Uterus (tissue), 2 donors: ENCODE results near the gene CELSR3.

Experiments used
- POLR2A ChIP-seq, 2 donors: fragments of 450-650 bp; IDR thresholded peaks; one replicate each; pipeline ENCODE4 v1.6.1; 2016; ENCODE audit warnings: antibody characterized with exemption in 2 of 2, mild to moderate bottlenecking in 1 of 2, moderate library complexity in 1 of 2
- TF ChIP-seq, protein P1 (sequence below), 4 experiments: fragments of 200-600 bp in 2 of 4; fragments of 450-650 bp in 2 of 4; sonication (generic) in 2 of 4; IDR thresholded peaks; one replicate each; pipeline ENCODE4 v1.5.1; 2016 to 2019; ENCODE audit warnings: antibody characterized with exemption in 4 of 4, mild to moderate bottlenecking in 2 of 4, moderate library complexity in 1 of 4

DNA sequence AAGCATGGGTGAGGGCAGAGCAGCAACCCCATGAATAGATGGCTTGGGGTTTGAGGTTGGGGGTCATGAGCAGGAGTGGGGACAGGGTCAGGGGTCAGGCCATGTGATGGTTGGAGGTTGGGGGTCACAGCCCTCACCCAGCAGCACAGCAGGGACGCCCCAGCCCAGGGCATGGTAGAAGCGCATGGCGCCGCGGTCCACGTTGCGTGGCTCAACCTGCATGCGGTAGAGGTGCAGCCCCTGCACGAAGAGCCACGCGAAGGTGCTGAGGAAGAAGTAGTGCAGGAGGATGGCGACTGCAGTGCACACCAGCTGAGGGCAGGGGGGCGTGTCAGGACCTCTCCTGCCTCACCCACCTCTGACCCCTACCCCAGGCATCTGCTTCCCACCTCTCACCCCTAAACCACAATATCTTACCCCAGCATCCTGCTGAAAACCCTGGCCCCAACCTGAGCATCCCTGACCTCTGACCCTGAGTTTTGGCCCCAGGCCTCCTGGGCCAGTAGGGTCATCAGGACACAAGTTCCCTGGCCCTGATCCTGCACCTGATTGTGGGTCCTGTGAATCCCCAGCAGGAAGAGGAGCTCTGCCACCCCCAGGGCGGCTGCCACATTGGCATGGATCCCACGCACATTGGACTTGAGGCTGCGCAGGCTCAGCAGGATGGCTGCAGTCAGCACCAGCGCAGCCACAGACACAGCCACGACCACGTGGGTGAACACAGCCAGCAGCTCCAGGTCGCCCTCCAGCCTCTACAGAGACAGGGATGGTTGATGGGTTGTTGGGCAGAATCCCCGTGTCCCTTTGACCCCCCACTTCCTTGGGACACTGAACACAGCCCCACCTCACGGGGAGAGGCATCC, 17.6 kb downstream of the CELSR3 start:
- TF ChIP-seq, protein P1, sequence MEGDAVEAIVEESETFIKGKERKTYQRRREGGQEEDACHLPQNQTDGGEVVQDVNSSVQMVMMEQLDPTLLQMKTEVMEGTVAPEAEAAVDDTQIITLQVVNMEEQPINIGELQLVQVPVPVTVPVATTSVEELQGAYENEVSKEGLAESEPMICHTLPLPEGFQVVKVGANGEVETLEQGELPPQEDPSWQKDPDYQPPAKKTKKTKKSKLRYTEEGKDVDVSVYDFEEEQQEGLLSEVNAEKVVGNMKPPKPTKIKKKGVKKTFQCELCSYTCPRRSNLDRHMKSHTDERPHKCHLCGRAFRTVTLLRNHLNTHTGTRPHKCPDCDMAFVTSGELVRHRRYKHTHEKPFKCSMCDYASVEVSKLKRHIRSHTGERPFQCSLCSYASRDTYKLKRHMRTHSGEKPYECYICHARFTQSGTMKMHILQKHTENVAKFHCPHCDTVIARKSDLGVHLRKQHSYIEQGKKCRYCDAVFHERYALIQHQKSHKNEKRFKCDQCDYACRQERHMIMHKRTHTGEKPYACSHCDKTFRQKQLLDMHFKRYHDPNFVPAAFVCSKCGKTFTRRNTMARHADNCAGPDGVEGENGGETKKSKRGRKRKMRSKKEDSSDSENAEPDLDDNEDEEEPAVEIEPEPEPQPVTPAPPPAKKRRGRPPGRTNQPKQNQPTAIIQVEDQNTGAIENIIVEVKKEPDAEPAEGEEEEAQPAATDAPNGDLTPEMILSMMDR (IDR thresholded peaks at IDR 0.05), result no peak
- TF ChIP-seq POLR2A (IDR thresholded peaks at IDR 0.05), result no peak
